Naive thymus-derived CD4-positive, alpha-beta T cell (primary cell): ENCODE results near the gene MPV17L. TPM values are rescaled to one million over a fixed set of nuclear protein-coding genes. Genes with fewer than 3 reads are reported as not detected.
"Not testable (repeated sequence)": the region's sequence is repeated elsewhere in the genome, so short reads cannot be mapped to it uniquely, and the experiment has no call there.

Experiments
- ATAC-seq: fragments of 150-1000 bp; cut with Tn5 transposase; 2 replicates; pipeline ENCODE4 v1.10.0; 2021; ENCODE audit warnings: mild to moderate bottlenecking, moderate library complexity
- CTCF ChIA-PET: fragments of 350-600 bp; sonication (Branson Sonifier 250); formaldehyde crosslinking; loops from one replicate; lab custom pipeline; 2021; ENCODE audit warnings: antibody characterized with exemption; lab: Charles Lee
- POLR2A ChIA-PET: fragments of 350-600 bp; sonication (Branson Sonifier 250); formaldehyde crosslinking; loops from one replicate; lab custom pipeline; 2021; ENCODE audit warnings: antibody characterized with exemption, inconsistent platforms; lab: Charles Lee
- DNase-seq, 9 donors: peaks; one replicate each; pipeline versions ENCODE4 v3.0.0 to v3.0.0-alpha.2; 2020 to 2022; ENCODE audit warnings: mixed read lengths in 1 of 9
- H3K27ac ChIP-seq: one replicate; pipeline ENCODE4 v1.7.0; 2013; ENCODE audit warnings: mild to moderate bottlenecking, low read depth, low read length, moderate library complexity
- H3K27me3 ChIP-seq, 2 donors: one replicate each; pipeline ENCODE4 v1.7.0; 2013; ENCODE audit warnings: low read length in 2 of 2, mild to moderate bottlenecking in 2 of 2, moderate library complexity in 2 of 2; ENCODE audit not compliant: control insufficient read depth in 2 of 2, insufficient read depth in 2 of 2
- H3K36me3 ChIP-seq, 3 experiments: 1 replicate in 2 of 3; 2 replicates in 1 of 3; pipeline ENCODE4 v1.7.0; 2013; ENCODE audit warnings: low read length in 3 of 3, mild to moderate bottlenecking in 3 of 3, moderate library complexity in 1 of 3; ENCODE audit not compliant: insufficient read depth in 3 of 3, control insufficient read depth in 2 of 3
- H3K4me1 ChIP-seq, 2 donors: one replicate each; pipeline ENCODE4 v1.7.0; 2013; ENCODE audit warnings: low read length in 2 of 2, mild to moderate bottlenecking in 2 of 2, moderate library complexity in 1 of 2; ENCODE audit not compliant: control insufficient read depth in 2 of 2, insufficient read depth in 2 of 2
- H3K4me3 ChIP-seq: 2 replicates; pipeline ENCODE4 v1.7.0; 2013; ENCODE audit warnings: mild to moderate bottlenecking, low read length
- H3K9me3 ChIP-seq, 3 experiments: 1 replicate in 2 of 3; 2 replicates in 1 of 3; pipeline ENCODE4 v1.7.0; 2013; ENCODE audit warnings: low read length in 3 of 3; ENCODE audit not compliant: control insufficient read depth in 2 of 3
- H3K27ac Mint-ChIP-seq, 9 donors: one replicate each; pipeline ENCODE4 v1.8.0; 2020 to 2022; ENCODE audit warnings: mixed read lengths in 9 of 9, mild to moderate bottlenecking in 8 of 9, moderate library complexity in 5 of 9, inconsistent platforms in 2 of 9
- H3K27me3 Mint-ChIP-seq, 5 donors: one replicate each; pipeline ENCODE4 v1.8.0; 2021 to 2022; ENCODE audit warnings: mixed read lengths in 5 of 5, mild to moderate bottlenecking in 1 of 5
- H3K36me3 Mint-ChIP-seq, 5 donors: one replicate each; pipeline ENCODE4 v1.8.0; 2020 to 2022; ENCODE audit warnings: mixed read lengths in 5 of 5, mild to moderate bottlenecking in 3 of 5, inconsistent platforms in 1 of 5
- H3K4me1 Mint-ChIP-seq, 7 donors: one replicate each; pipeline ENCODE4 v1.8.0; 2020 to 2022; ENCODE audit warnings: mixed read lengths in 7 of 7, mild to moderate bottlenecking in 3 of 7, inconsistent platforms in 1 of 7
- H3K4me3 Mint-ChIP-seq, 10 donors: one replicate each; pipeline ENCODE4 v1.8.0; 2020 to 2022; ENCODE audit warnings: mild to moderate bottlenecking in 10 of 10, mixed read lengths in 10 of 10, moderate library complexity in 6 of 10, inconsistent platforms in 2 of 10
- H3K9me3 Mint-ChIP-seq, 11 donors: one replicate each; pipeline ENCODE4 v1.8.0; 2020 to 2022; ENCODE audit warnings: mixed read lengths in 11 of 11, mild to moderate bottlenecking in 4 of 11, inconsistent platforms in 1 of 11, moderate library complexity in 1 of 11
- intact Hi-C, 2 donors: fragments of 100-400 bp; cut with micrococcal nuclease; formaldehyde crosslinking; loops; one replicate each; pipeline ENCODE4 v1.15.1; 2023
- polyA plus RNA-seq, 2 donors: library from polyadenylated mRNA; unstranded; fragments of 300-500 nt; fragmentation: Illumina TruSeq; gene quantifications; one replicate each; pipeline ENCODE4 v1.2.3, GENCODE V29; 2021
- total RNA-seq, 6 experiments: library from RNA in 5 of 6; stranded (reverse) in 5 of 6; gene quantifications; 1 replicate in 5 of 6; 2 replicates in 1 of 6; pipeline ENCODE4 v1.2.3 and lab custom pipeline; 2021 to 2026

Gene MPV17L
- total and polyA plus RNA-seq, 7 experiments from 2014 or later = 0.05 to 0.31 (median 0.12) TPM; not detected in 4

- Mint-ChIP-seq H3K27me3 (peaks cover 0 to 12% (median 7%) of the 10 kb centered on the region in 5 donors), H3K4me1 (no peaks in the 10 kb centered on the region), H3K4me3 (no peak overlapping the region), H3K36me3 (peaks cover 0 to 3% (median 0%) of the 10 kb centered on the region in 5 donors), H3K9me3 (no peaks in the 10 kb centered on the region), H3K27ac (no peak overlapping the region)
- Histone ChIP-seq H3K9me3 (no peaks in the 10 kb centered on the region), H3K4me1 (no peaks in the 10 kb centered on the region), H3K36me3 (no peaks in the 10 kb centered on the region), H3K4me3 (no peak overlapping the region), H3K27ac (no peak overlapping the region), H3K27me3 (no peaks in the 10 kb centered on the region)
- ATAC-seq (no peak), DNase-seq (no peak)
- ChIA-PET POLR2A (no interaction called here), CTCF (no interaction called here)
- intact Hi-C loops = no loop called here
These were observed 26.7 kb downstream of the MPV17L start for GRCh38 chr16:15422222-15422621.

- peaks cover 0 to 3% (median 0%) of the 10 kb centered on the region in 5 donors for H3K36me3 Mint-ChIP-seq
- no peaks in the 10 kb centered on the region for H3K27me3 ChIP-seq
- H3K4me3 Mint-ChIP-seq = no peak overlapping the region
- ChIA-PET CTCF (interaction anchor here (0.6 to 1.7 kb wide), 3 partner anchors 250 to 286 kb away, joined by 3 to 8 read pairs (median 3); no protein-coding TSS in a partner anchor), POLR2A (interaction anchor here (0.5 kb wide), 1 partner anchor 284 kb away, joined by 4 read pairs; no protein-coding TSS in a partner anchor)
- H3K9me3 ChIP-seq = no peaks in the 10 kb centered on the region
- H3K4me1 Mint-ChIP-seq = peaks cover 0 to 2% (median 0%) of the 10 kb centered on the region in 7 donors
- no peaks in the 10 kb centered on the region for H3K36me3 ChIP-seq
- no peak overlapping the region for H3K4me3 ChIP-seq
- intact Hi-C loops = loop anchor here (2.0 kb wide), 3 partner anchors 165 to 701 kb away; no protein-coding TSS in a partner anchor
- no peak for ATAC-seq
- no peak for DNase-seq
- H3K27me3 Mint-ChIP-seq = peaks cover 0 to 7% (median 4%) of the 10 kb centered on the region in 5 donors
- H3K27ac ChIP-seq = no peak overlapping the region
- H3K27ac Mint-ChIP-seq = no peak overlapping the region
- H3K9me3 Mint-ChIP-seq = no peaks in the 10 kb centered on the region
- H3K4me1 ChIP-seq = no peaks in the 10 kb centered on the region
These were observed 30.3 kb downstream of the MPV17L start for GRCh38 chr16:15425861-15426260.

- H3K9me3 Mint-ChIP-seq = no peaks in the 10 kb centered on the region
- Histone ChIP-seq H3K27ac (no peak overlapping the region), H3K4me3 (no peak overlapping the region), H3K4me1 (no peaks in the 10 kb centered on the region), H3K36me3 (no peaks in the 10 kb centered on the region), H3K27me3 (no peaks in the 10 kb centered on the region), H3K9me3 (no peaks in the 10 kb centered on the region)
- ChIA-PET CTCF (interaction anchor here (0.7 to 1.7 kb wide), 5 partner anchors 38 to 285 kb away, joined by 3 to 8 read pairs (median 3); no protein-coding TSS in a partner anchor), POLR2A (no interaction called here)
- no peak overlapping the region for H3K4me3 Mint-ChIP-seq
- DNase-seq = no peak
- no peak for ATAC-seq
- no peak overlapping the region for H3K27ac Mint-ChIP-seq
- H3K4me1 Mint-ChIP-seq = peaks cover 0 to 2% (median 0%) of the 10 kb centered on the region in 7 donors
- H3K27me3 Mint-ChIP-seq = peaks cover 0 to 7% (median 4%) of the 10 kb centered on the region in 5 donors
- H3K36me3 Mint-ChIP-seq = no peaks in the 10 kb centered on the region
- intact Hi-C loops = loop anchor here (1.0 to 2.0 kb wide), 6 partner anchors 41 to 700 kb away; partner anchors contain the start of gene MARF1 (in 1 of the 2)
These were observed 31.2 kb downstream of the MPV17L start for GRCh38 chr16:15426796-15427195.

DNA sequence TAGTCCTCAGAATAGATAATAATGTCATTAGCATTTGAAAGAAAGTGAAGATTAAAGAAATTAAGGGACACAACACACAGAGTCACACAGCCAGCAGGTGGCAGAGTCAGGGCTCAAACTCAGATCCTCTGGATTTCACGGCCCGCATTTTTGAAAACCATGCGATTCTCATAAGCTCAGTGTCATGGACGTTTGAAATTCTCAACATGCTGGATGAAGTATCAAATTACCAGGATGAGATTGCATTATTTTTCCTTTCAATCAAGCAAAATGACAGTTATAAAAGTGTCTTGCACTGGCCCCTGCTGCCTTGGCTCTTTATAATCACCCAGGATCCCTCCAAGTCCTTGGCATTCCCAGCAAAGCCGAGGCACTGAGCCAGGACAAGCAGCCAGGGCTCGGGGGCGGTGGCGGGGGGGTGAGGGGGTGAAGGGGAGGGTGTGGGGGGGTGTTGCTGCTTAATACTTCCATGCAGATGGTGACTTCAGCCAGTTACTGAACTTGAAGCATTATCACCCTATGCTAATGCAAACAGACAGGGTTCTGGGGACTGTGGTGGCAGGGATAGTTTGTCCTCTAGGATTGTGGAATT, 32.2 kb downstream of the MPV17L start:
- CTCF ChIA-PET = interaction anchor here (0.7 to 1.5 kb wide), 5 partner anchors 163 to 1436 kb away, joined by 3 to 10 read pairs (median 4); no protein-coding TSS in a partner anchor
- Mint-ChIP-seq H3K4me3 (no peak overlapping the region), H3K27ac (no peak overlapping the region), H3K36me3 (no peaks in the 10 kb centered on the region), H3K4me1 (peaks cover 0 to 2% (median 0%) of the 10 kb centered on the region in 7 donors), H3K27me3 (peaks cover 0 to 7% (median under 1%) of the 10 kb centered on the region in 5 donors), H3K9me3 (no peaks in the 10 kb centered on the region)
- H3K27me3 ChIP-seq = no peaks in the 10 kb centered on the region
- no peaks in the 10 kb centered on the region for H3K4me1 ChIP-seq
- intact Hi-C loops = loop anchor here (1.0 to 2.0 kb wide), 6 partner anchors 40 to 699 kb away; partner anchors contain the start of gene MARF1 (in 1 of the 2)
- POLR2A ChIA-PET = no interaction called here
- no peaks in the 10 kb centered on the region for H3K9me3 ChIP-seq
- DNase-seq = peak in 7 of 9 donors; percentile 12 to 42 (median 31)
- no peak overlapping the region for H3K4me3 ChIP-seq
- no peaks in the 10 kb centered on the region for H3K36me3 ChIP-seq
- ATAC-seq = peak; percentile 61
- no peak overlapping the region for H3K27ac ChIP-seq

- ATAC-seq, H3K36me3 ChIP-seq, CTCF ChIA-PET, H3K4me3 Mint-ChIP-seq, H3K27me3 ChIP-seq, H3K4me3 ChIP-seq, H3K27ac Mint-ChIP-seq, H3K4me1 ChIP-seq, H3K9me3 Mint-ChIP-seq, H3K36me3 Mint-ChIP-seq, intact Hi-C loops, DNase-seq, H3K27ac ChIP-seq, H3K9me3 ChIP-seq: not testable (repeated sequence)
- H3K27me3 Mint-ChIP-seq = peaks cover 14 to 23% (median 17%) of the 10 kb centered on the region in 5 donors
- POLR2A ChIA-PET = interaction anchor here (0.6 kb wide), 1 partner anchor 13 kb away, joined by 3 read pairs; no protein-coding TSS in a partner anchor
- peaks cover 0 to 19% (median 10%) of the 10 kb centered on the region in 7 donors for H3K4me1 Mint-ChIP-seq
These were observed 35.3 kb downstream of the MPV17L start for GRCh38 chr16:15430884-15431283.

- Histone ChIP-seq H3K9me3 (no peaks in the 10 kb centered on the region), H3K27me3 (peaks cover 0 to 5% of the 10 kb centered on the region in 2 donors), H3K4me3 (peak overlapping the region; percentile 51), H3K36me3 (no peaks in the 10 kb centered on the region), H3K4me1 (no peaks in the 10 kb centered on the region), H3K27ac (no peak overlapping the region)
- Mint-ChIP-seq H3K36me3 (peaks cover 0 to 3% (median 0%) of the 10 kb centered on the region in 5 donors), H3K9me3 (no peaks in the 10 kb centered on the region), H3K4me3 (peak overlapping the region; percentile 6 to 92 (median 64)), H3K4me1 (peaks cover 0 to 17% (median 11%) of the 10 kb centered on the region in 7 donors), H3K27me3 (peaks cover 17 to 25% (median 24%) of the 10 kb centered on the region in 5 donors), H3K27ac (no peak overlapping the region)
- ChIA-PET POLR2A (no interaction called here), CTCF (no interaction called here)
- DNase-seq (no peak), ATAC-seq (peak; percentile 10)
- intact Hi-C loops = loop anchor here in 1 of 2 donors (2.0 kb wide), 1 partner anchor 209 kb away; the partner anchor contains the start of gene MARF1
These were observed 38.5 kb downstream of the MPV17L start for GRCh38 chr16:15434079-15434424.
